ENCODE results near the gene ARHGAP8.

The ARHGAP8 gene

GRCh38 chr22:44714703-44715350 lies 37.5 kb upstream of the ARHGAP8 start:
- H3K4me3 ChIP-seq (ENCODE audit: low read depth, low read length) = no peak overlapping the region
- TF ChIP-seq, protein P1, sequence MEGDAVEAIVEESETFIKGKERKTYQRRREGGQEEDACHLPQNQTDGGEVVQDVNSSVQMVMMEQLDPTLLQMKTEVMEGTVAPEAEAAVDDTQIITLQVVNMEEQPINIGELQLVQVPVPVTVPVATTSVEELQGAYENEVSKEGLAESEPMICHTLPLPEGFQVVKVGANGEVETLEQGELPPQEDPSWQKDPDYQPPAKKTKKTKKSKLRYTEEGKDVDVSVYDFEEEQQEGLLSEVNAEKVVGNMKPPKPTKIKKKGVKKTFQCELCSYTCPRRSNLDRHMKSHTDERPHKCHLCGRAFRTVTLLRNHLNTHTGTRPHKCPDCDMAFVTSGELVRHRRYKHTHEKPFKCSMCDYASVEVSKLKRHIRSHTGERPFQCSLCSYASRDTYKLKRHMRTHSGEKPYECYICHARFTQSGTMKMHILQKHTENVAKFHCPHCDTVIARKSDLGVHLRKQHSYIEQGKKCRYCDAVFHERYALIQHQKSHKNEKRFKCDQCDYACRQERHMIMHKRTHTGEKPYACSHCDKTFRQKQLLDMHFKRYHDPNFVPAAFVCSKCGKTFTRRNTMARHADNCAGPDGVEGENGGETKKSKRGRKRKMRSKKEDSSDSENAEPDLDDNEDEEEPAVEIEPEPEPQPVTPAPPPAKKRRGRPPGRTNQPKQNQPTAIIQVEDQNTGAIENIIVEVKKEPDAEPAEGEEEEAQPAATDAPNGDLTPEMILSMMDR (IDR thresholded peaks at IDR 0.05; ENCODE audit: insufficient read depth, low read depth, low read length, missing control alignments) = no peak
- DNase-seq (ENCODE audit: low read depth) = no peak

GRCh38 chr22:44718418-44718817 lies 34.0 kb upstream of the ARHGAP8 start:
- DNase-seq (ENCODE audit: low read depth) = peak; percentile 42
- TF ChIP-seq, protein P1 (IDR thresholded peaks at IDR 0.05; ENCODE audit: insufficient read depth, low read depth, low read length, missing control alignments) = no peak

GRCh38 chr22:44719586-44720368 lies 32.6 kb upstream of the ARHGAP8 start:
- no peak overlapping the region for H3K4me3 ChIP-seq (ENCODE audit: low read depth, low read length)
- no peak for DNase-seq (ENCODE audit: low read depth)
- TF ChIP-seq, protein P1 (IDR thresholded peaks at IDR 0.05; ENCODE audit: insufficient read depth, low read depth, low read length, missing control alignments) = no peak

More at GRCh38 chr22:44718418-44718817, 34.0 kb upstream of the ARHGAP8 start:
- no peak overlapping the region for H3K4me3 ChIP-seq (ENCODE audit: low read depth, low read length)

DNA sequence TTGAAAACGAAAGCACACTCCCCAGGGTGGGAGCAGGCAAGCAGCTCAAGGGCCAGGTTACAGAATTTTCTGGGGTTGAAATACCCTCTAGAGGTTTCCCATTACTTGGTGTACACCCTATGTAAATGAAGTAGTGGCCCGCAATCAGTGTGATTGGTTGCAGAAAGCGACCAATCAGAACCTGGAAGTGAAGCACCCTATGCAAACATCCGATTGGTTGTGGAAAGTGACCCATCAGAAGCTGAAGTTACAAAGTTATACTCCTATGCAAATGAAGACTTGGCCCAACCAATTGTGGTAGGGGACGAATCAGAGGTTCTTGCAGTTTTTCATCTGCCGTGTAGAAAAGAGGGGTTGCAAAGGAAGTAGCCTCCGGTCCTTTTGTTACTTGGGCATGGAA lies 31.2 kb upstream of the ARHGAP8 start:
- no peak overlapping the region for H3K4me3 ChIP-seq (ENCODE audit: low read depth, low read length)
- DNase-seq (ENCODE audit: low read depth) = no peak
- TF ChIP-seq, protein P1 (IDR thresholded peaks at IDR 0.05; ENCODE audit: insufficient read depth, low read depth, low read length, missing control alignments) = no peak

- H3K4me3 ChIP-seq (ENCODE audit: low read depth, low read length) = no peak overlapping the region
- TF ChIP-seq, protein P1 (IDR thresholded peaks at IDR 0.05; ENCODE audit: insufficient read depth, low read depth, low read length, missing control alignments) = no peak
Observed at GRCh38 chr22:44722611-44723010, 29.8 kb upstream of the ARHGAP8 start.

DNA sequence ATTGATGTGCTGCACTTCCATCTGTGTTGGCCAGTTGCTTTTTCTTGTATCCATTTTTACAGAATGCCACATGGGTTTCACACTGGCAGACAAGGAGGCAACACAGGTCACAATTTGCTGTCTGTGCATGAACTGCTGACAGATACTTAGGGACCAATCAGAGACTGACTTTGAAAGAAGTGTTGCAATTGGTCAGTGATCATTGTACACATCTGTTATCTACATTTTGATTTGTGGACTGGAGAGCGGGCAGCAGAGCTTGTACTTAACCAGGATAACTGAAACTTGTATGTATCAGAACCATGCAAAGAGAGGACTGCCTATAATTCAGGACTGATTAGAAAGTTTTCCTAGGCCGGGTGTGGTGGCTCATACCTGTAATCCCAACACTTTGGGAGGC lies 28.6 kb upstream of the ARHGAP8 start:
- TF ChIP-seq, protein P1 (IDR thresholded peaks at IDR 0.05; ENCODE audit: insufficient read depth, low read depth, low read length, missing control alignments) = no peak
- H3K4me3 ChIP-seq (ENCODE audit: low read depth, low read length) = no peak overlapping the region
- peak; percentile 47 for DNase-seq (ENCODE audit: low read depth)

More at GRCh38 chr22:44722611-44723010, 29.8 kb upstream of the ARHGAP8 start:
- DNase-seq (ENCODE audit: low read depth) = no peak

All from GM12865 (cell line).